Small intestine (tissue), 7 donors: ENCODE results near the gene TMEM185A. TPM values are rescaled to one million over a fixed set of nuclear protein-coding genes. Genes with fewer than 3 reads are reported as not detected.

Experiments used
- DNase-seq, 2 donors: peaks; one replicate each; pipeline versions ENCODE4 v3.0.0 to v3.0.0-alpha.2; 2013
- FAIRE-seq: peaks from 2 replicates; lab custom pipeline; 2012; peaks lifted over from hg19 to GRCh38; lab: Jason Lieb, UNC
- H3K27ac ChIP-seq, 3 donors: one replicate each; pipeline ENCODE4 v1.5.1; 2013; ENCODE audit warnings: low read length in 2 of 3, mild to moderate bottlenecking in 2 of 3, control low read depth in 1 of 3, inconsistent platforms in 1 of 3, low read depth in 1 of 3, moderate library complexity in 1 of 3
- H3K27me3 ChIP-seq, 3 donors: one replicate each; pipeline ENCODE4 v1.6.1; 2013; ENCODE audit warnings: low read length in 3 of 3, inconsistent platforms in 1 of 3; ENCODE audit not compliant: control insufficient read depth in 3 of 3, insufficient read depth in 3 of 3
- H3K36me3 ChIP-seq, 3 donors: one replicate each; pipeline ENCODE4 v1.6.1; 2013; ENCODE audit warnings: low read length in 3 of 3, inconsistent platforms in 1 of 3, low read depth in 1 of 3, mild to moderate bottlenecking in 1 of 3, moderate library complexity in 1 of 3; ENCODE audit not compliant: control insufficient read depth in 3 of 3, insufficient read depth in 2 of 3
- H3K4me1 ChIP-seq, 3 donors: one replicate each; pipeline ENCODE4 v1.6.1; 2013; ENCODE audit warnings: low read length in 2 of 3, inconsistent platforms in 1 of 3, low read depth in 1 of 3, mild to moderate bottlenecking in 1 of 3, moderate library complexity in 1 of 3; ENCODE audit not compliant: control insufficient read depth in 3 of 3, insufficient read depth in 2 of 3
- H3K4me3 ChIP-seq, 3 donors: one replicate each; pipeline ENCODE4 v1.5.1; 2013; ENCODE audit warnings: low read length in 3 of 3, control low read depth in 1 of 3, inconsistent platforms in 1 of 3, low read depth in 1 of 3, mild to moderate bottlenecking in 1 of 3, moderate library complexity in 1 of 3
- H3K9me3 ChIP-seq, 2 donors: one replicate each; pipeline ENCODE4 v1.6.1; 2013; ENCODE audit warnings: low read depth in 1 of 2, low read length in 1 of 2; ENCODE audit not compliant: control insufficient read depth in 2 of 2, insufficient read depth in 1 of 2
- WGBS, 3 donors: extraction: QIAGEN DNeasy Blood & Tissue Kit; methylation state at CpG; one replicate each; pipeline ENCODE4 v1.1.7; 2013; 5-methylcytosine and 5-hydroxymethylcytosine counted together
- polyA plus RNA-seq, 4 donors: library from polyadenylated mRNA; stranded (reverse) in 3 of 4; unstranded in 1 of 4; fragments of 200-250 nt in 3 of 4; fragments of 120-200 nt in 1 of 4; gene quantifications; one replicate each; pipeline versions ENCODE4 v1.2.1 to v1.2.3, GENCODE V29; 2013
- donor health status: healthy with polysubstance abuse.
- donor health status: control.
- donor health status: control.
- donor health status: Bipolar disorder and iron deficiency.
- donor health status: healthy.

The TMEM185A gene
- polyA plus RNA-seq, 4 donors = 5.4 to 32.1 (median 9.7) TPM

DNA sequence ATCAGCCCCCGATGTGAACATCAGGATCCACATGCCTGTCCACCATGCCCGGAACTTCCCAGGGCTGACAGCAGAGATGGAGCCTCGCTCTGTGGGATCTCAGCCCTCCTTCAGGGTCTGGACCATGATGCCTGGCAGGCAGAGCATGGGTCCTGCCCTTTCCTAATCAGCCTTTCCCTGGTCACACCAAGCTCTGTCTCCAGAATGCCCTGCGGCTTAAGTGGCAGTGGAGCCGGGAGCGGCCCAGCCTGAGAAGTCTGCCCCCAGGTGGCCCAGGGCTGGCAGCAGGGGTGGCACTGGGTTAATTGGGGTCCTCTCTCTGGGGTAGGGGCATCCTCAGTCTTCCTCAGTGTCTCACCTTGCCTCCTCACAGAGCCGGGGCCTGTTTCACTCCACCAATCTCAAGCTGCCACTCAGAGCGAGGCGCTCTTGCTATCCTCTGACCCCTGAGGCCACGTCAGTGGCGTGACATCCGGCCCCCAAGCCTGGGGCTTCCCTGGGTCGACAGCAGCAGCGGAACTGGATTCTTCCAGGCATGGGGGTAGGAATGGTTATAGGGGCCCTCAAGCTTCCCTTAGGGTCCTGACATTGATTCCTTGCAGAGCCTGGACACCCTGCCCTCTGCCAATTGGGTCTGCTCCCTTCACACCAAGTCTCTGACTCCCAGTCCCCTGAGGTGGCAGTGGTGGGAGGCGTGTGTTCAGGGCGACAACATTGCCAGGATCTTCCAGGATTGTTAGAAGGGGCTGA is 20.8 kb upstream of the TMEM185A start:
- Histone ChIP-seq H3K27ac (no peak overlapping the region), H3K9me3 (no peaks in the 10 kb centered on the region), H3K27me3 (no peaks in the 10 kb centered on the region), H3K36me3 (no peaks in the 10 kb centered on the region), H3K4me1 (no peaks in the 10 kb centered on the region), H3K4me3 (no peak overlapping the region)
- WGBS, 3 donors = 81 to 83% (median 83%) methylated on average over 11 to 16 of the region's 16 CpGs
- FAIRE-seq (no peak), DNase-seq (no peak)

DNA sequence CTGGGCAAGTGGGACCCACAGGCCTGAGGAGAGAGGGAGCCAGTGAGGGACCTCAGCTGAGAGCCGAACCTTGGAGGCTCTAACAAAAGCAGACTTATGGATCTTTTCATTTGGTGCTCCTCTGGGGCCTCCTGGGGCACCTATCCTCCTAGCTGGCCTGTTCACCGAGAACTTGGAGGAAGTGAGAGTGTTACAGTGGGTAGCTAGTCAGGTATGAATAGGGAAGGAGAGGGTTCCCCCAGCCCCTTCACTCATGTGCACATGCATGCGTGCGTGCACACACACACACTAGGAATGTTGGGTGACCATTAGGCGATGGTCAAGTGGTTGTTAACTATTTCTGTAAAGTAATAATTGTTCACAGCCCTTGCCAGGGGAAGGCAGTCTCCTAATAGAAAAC is 18.6 kb upstream of the TMEM185A start:
- whole genome bisulfite sequencing, 3 donors = 85 to 89% (median 87%) methylated on average over 5 of the region's 5 CpGs
- Histone ChIP-seq H3K4me3 (no peak overlapping the region), H3K4me1 (no peaks in the 10 kb centered on the region), H3K27me3 (no peaks in the 10 kb centered on the region), H3K9me3 (no peaks in the 10 kb centered on the region), H3K36me3 (no peaks in the 10 kb centered on the region), H3K27ac (no peak overlapping the region)
- no peak for DNase-seq
- no peak for FAIRE-seq

DNA sequence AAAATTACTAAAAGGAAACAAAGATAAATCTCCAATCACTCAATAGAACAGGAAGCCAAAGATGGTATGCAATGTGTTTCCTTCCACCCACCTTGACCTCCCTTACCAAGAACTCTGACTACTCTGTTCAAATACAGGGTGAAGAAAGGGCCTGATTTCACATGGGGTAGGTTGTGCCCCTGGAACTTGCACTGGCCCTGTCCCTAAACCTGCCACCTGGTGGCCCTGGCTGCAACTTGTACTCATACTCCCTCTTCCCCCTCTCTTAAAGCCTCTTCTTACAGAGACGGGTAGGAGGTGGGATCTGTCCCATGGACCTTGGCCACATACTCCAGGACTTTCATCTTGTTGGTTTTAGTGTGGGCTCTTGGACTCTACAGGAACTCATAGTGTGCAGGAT is 17.3 kb upstream of the TMEM185A start:
- no peaks in the 10 kb centered on the region for H3K4me1 ChIP-seq
- no peaks in the 10 kb centered on the region for H3K27me3 ChIP-seq
- DNase-seq (no peak), FAIRE-seq (no peak)
- no peaks in the 10 kb centered on the region for H3K9me3 ChIP-seq
- WGBS, 3 donors = 36 to 75% (median 58%) methylated on average over 1 of the region's 1 CpG
- H3K36me3 ChIP-seq = no peaks in the 10 kb centered on the region
- H3K4me3 ChIP-seq = no peak overlapping the region
- no peak overlapping the region for H3K27ac ChIP-seq

DNA sequence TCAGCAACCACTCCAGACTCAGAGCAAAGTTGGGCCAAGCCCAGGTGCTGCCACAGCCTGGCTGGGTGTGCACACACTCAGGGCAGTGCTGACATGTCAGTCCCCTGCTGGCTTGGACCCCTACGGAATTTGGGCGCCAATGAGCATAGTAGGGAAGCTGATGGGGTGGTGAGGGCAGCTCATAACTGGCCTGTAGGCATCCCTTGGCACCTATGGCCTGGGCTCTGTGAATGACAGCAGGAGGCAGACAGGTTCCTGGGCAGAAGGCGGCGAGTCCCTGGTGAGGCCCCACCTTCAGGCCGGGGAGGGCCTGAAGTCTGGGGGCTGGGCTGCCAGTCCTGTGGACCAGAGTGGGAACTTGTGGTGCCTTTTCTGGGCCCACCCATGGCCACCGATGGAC is 15.9 kb upstream of the TMEM185A start:
- DNase-seq = no peak
- H3K36me3 ChIP-seq = no peaks in the 10 kb centered on the region
- H3K27ac ChIP-seq = no peak overlapping the region
- H3K9me3 ChIP-seq = no peaks in the 10 kb centered on the region
- WGBS, 3 donors = 75 to 92% (median 86%) methylated on average over 6 of the region's 6 CpGs
- H3K27me3 ChIP-seq = no peaks in the 10 kb centered on the region
- H3K4me1 ChIP-seq = no peaks in the 10 kb centered on the region
- FAIRE-seq = no peak
- H3K4me3 ChIP-seq = no peak overlapping the region

DNA sequence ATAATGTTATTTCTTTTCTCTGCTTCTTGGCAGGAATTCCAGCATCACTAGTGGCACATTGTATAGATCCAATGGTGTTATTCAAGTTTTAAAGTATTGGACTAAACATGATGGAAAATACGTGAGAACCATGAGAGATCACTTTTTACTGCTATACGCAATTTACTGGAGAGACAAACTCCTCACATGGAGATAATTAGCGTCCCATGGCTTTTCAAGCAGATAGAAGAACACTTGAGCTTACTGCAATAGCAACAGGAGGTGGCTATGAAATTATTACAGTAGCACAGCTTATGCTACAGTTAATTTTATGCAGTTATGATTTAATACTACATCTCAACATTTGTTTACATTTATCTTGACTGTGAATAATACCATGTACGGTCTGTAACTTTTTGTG is 11.9 kb upstream of the TMEM185A start:
- Histone ChIP-seq H3K4me3 (no peak overlapping the region), H3K27ac (no peak overlapping the region), H3K4me1 (no peaks in the 10 kb centered on the region), H3K36me3 (no peaks in the 10 kb centered on the region), H3K27me3 (no peaks in the 10 kb centered on the region), H3K9me3 (no peaks in the 10 kb centered on the region)
- DNase-seq (no peak), FAIRE-seq (no peak)
- 69 to 78% (median 78%) methylated on average over 4 of the region's 4 CpGs for WGBS, 3 donors

DNA sequence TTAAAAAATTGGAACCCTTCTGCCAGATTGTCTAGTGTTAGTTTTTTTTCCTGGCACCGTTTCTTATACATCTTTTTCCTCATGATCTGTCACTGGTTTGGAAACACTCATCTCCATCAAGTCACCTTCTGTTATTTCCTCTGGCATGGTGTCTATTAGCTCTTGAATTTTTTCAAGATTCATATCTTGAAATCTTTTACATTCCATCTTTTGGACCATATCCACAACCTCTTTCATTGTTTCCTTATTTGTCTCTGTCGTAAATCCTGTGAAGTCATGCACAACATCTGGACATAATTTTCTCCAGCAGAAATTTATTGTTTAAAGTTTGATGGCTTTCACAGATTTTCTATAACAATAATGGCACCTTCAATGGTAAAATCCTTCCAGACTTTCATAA is 10.2 kb upstream of the TMEM185A start:
- Histone ChIP-seq H3K27ac (no peak overlapping the region), H3K36me3 (no peaks in the 10 kb centered on the region), H3K27me3 (no peaks in the 10 kb centered on the region), H3K9me3 (no peaks in the 10 kb centered on the region), H3K4me3 (no peak overlapping the region), H3K4me1 (no peaks in the 10 kb centered on the region)
- 55 to 65% (median 62%) methylated on average over 2 of the region's 2 CpGs for WGBS, 3 donors
- DNase-seq = no peak
- FAIRE-seq = no peak

DNA sequence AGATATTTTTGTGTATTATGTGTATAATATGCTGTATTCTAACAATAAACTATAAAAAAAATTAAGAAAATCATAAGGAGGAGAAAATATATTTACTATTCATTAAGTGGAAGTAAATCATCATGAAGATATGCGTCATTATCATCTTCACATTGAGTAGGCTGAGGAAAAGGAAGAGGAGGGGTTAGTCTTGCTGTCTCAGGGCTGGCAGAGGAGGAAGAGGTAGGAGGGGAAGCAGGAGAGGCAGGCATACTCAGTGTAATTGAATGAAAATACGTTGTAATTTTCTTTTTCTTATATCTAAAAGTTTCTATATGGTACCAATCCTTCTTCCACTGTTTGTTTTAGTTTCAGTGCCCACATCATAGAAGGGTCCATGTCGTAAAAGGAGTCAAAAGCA is 9.8 kb upstream of the TMEM185A start:
- no peaks in the 10 kb centered on the region for H3K9me3 ChIP-seq
- H3K36me3 ChIP-seq = no peaks in the 10 kb centered on the region
- WGBS, 3 donors = 40 to 65% (median 60%) methylated on average over 3 of the region's 3 CpGs
- no peaks in the 10 kb centered on the region for H3K27me3 ChIP-seq
- DNase-seq (no peak), FAIRE-seq (no peak)
- no peak overlapping the region for H3K27ac ChIP-seq
- no peaks in the 10 kb centered on the region for H3K4me1 ChIP-seq
- H3K4me3 ChIP-seq = no peak overlapping the region

DNA sequence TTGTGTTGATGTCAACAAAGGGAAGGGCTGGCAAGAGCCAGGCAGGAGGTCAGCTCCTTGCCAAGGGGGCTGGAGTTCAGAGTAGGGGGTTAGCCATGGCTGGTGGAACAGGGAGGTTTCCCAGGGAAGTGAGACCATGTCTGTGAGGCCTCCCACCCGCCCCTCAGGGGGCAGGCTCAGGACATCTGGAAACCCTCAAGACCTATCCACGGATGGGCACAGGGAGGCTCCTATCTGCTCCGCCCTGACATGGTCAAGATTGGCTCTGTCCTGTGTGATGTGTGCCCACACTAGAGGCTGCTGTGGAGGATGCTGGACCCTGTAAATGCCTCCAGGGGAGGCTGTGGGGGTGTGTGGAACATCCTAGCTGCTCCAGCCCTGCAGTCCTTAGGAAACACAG is 8.0 kb upstream of the TMEM185A start:
- Histone ChIP-seq H3K27me3 (no peaks in the 10 kb centered on the region), H3K36me3 (no peaks in the 10 kb centered on the region), H3K4me1 (no peaks in the 10 kb centered on the region), H3K27ac (no peak overlapping the region), H3K9me3 (no peaks in the 10 kb centered on the region), H3K4me3 (no peak overlapping the region)
- DNase-seq = no peak
- WGBS, 3 donors = 54 to 96% (median 77%) methylated on average over 3 of the region's 3 CpGs
- FAIRE-seq = no peak

DNA sequence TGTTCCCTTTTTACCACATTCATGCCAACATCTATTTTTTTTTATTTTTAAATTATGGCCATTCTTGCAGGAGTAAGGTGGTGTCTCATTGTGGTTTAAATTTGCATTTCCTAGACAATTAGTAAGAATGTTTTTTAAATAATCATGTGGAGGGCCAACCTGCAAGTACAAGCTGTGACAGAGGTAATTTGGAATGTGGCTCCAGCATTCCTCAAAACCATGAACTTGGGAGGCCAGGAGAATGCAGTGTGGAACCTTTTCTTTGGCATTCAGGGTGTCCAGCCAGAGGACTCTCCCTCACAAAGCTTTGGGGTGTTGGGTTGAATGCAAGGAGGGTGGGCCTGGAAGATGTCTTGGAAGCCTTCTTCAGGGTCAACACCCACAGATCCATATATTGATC is 7.3 kb upstream of the TMEM185A start:
- no peaks in the 10 kb centered on the region for H3K36me3 ChIP-seq
- H3K9me3 ChIP-seq = no peaks in the 10 kb centered on the region
- H3K27me3 ChIP-seq = peaks cover 0 to 2% (median 0%) of the 10 kb centered on the region in 3 donors
- no peak overlapping the region for H3K4me3 ChIP-seq
- no peak overlapping the region for H3K27ac ChIP-seq
- H3K4me1 ChIP-seq = no peaks in the 10 kb centered on the region
- FAIRE-seq = no peak
- no peak for DNase-seq
